GM19452 (cell line): ENCODE data around the gene BABAM2.
A peak's percentile ranks its signal among the peaks of the same experiment; 100 is the strongest.
"Not testable (repeated sequence)": the region's sequence is repeated elsewhere in the genome, so short reads cannot be mapped to it uniquely, and the experiment has no call there.

Source experiments
- ATAC-seq: cut with Tn5 transposase; IDR thresholded peaks from one replicate; pipeline ENCODE4 v1.9.1; 2021; ENCODE audit not compliant: unreplicated experiment

The BABAM2 gene

DNA sequence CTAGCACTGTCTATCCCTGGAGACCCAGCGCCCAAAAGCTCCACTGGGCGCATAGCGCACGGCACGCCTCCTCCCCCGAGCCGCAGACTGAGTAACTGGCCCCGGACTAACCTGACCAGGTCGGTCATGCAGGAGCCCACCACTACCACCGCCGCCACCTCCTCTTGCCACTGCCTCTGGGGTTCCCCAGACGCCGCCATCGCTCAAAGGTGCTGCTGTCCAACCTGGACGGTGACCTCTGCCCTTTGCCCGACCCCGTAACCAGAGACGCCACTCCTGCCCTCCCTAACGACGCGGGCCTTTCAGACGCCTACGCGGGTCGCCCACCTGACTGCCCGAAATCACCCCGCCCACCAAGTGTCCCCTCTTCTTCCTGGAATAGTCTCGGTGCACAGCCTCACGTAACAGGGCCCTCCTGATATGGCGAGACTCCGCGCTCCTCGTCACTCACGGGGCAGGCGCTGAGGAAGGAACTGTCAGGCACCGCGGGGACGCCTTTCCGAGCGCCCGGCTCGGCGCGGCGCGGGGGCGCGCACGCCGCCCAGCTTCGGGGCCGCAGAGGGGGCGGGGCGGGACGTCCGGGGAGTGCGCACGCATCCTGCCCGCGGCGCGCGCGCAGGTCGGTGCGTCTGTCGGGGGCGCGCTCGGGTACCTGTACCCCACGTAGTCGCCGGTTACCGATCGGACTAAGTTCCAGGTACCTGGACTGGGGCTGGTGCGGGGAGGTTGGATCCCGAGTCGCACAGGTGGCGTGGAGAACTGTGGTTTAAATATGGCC, at the start of gene BABAM2, which contains the start of gene RBKS:
Gene BABAM2 (plus strand): TSS at position 584 of the 778 bp plus-strand sequence. CDS start 3,828 bp downstream, outside the sequence.
Gene RBKS (minus strand): TSS at position 242 of the 778 bp plus-strand sequence. CDS start 42 bp downstream, at position 200.
- peak; percentile 72 for ATAC-seq

DNA sequence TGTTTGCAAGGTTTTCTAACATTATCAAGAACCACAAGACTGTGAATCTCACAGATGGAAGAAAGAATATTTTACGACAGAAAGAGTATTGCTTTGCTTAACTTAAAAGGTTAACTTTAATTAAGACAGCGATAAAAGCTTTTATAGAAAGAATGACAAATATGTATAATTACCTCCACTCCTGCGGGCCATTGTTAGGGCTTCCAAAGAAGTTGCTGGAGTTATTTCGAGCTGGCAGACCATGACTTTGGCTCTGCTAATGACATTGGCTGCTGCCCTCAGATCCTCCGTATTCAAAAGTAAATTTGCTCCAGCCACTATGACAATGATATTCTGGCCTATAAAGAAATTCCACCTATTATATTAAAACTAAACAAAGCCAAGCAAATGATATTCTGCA, 47.6 kb upstream of the BABAM2 start:
- ATAC-seq, result no peak

DNA sequence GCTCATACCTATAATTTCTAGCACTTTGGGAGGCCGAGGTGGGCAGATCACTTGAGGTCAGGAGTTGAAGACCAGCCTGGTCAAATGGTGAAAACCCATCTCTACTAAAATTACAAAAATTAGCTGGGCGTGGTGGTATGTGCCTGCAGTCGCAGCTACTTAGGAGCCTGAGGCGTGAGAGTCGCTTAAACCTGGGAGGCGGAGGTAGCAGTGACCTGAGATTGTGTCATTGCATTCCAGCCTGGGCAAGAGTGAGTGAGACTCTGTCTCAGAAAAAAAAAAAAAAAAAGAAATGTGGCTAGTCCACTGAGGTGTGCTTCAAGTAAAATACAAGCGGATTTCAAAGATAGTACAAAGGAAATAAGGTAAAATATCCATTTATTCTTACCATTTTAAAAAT, 46.5 kb upstream of the BABAM2 start:
- ATAC-seq, result no peak

DNA sequence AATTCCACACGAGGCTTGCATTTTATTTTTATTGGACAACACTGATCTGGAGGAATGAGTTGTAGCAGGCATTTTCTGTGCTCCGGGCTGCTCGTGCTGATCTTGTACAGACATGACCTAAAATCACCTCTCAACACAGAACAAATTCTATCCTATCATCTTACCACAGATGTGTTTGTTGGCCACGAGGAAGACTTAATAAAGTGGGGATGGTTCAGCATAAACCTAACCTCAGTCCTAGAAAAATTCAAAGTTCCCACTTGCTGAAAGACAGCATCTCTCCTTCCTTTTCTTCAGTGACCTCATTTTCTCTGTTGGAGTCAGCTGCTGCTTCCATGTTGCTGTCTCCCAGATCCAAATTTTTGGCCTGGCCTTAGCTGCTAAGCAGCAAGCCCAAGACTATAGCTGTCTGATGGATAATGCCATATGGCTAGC, 45.7 kb upstream of the BABAM2 start:
- ATAC-seq, result no peak

DNA sequence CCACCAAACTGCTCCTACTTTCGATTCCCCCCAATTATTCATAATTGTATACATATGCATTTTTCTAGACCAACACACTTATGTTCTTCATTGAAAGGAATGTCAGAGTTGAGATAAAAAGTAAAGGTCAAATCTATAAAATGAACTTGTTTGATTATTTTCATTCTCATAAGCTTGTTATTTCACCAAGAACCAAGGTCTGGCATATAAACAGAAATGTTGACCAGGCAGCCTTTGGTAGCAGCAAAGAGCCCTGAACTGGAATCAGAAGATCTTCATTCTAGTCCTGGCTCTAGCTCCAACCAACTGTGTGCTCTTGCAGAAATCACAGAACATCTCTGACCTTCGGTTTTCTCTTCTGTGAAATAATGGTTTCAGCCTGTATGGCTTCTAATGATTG, 43.2 kb upstream of the BABAM2 start:
- no peak for ATAC-seq

DNA sequence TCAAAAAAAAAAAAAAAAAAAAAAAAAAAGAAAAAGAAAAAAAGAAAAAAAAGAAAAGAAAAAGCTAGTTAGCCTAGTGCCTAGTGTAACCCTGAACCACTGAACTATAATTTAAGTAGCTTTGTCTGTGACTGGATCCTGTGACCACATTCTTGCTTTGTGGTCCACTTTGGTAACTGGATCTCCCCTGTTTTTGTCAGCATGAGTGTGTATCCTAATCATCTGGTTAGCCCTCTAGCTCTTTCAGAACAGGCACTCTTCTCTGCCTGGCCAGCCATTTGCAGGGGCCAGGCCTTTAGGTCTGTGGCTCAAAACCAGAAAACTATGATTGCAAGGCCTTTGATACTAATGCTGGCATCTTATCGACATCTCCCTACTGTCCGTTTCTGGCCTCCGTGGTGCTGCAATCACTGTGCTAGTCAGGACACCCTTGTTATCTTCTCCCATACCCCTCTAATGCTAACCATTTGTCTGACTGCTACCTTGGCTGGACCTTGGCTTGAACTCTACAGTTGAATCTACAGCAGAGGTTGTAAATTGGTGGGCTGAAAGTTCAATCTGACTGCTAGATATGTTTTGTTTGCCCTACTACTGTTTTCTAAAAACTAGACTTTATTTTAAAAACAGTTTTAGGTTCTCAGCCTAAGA, 40.8 kb upstream of the BABAM2 start:
- ATAC-seq, result no peak

DNA sequence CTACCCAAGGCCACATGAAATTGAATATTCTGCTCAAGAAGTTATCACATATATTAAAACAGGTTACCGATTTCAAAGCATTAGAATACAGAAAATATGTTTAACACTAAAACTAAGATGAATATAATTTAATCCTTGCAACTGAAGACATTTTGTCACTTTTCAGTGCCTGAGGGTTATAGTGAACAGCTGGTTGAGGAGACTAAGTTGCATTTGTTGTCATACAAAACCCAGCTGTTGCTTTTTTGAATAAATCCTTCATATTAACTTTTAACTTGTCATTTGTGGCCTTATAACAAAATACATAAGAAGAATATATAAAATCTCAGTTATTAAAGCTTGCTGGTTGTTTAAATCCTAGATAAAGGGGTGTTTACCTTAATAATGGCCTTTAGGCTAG, 37.8 kb upstream of the BABAM2 start:
- no peak for ATAC-seq

DNA sequence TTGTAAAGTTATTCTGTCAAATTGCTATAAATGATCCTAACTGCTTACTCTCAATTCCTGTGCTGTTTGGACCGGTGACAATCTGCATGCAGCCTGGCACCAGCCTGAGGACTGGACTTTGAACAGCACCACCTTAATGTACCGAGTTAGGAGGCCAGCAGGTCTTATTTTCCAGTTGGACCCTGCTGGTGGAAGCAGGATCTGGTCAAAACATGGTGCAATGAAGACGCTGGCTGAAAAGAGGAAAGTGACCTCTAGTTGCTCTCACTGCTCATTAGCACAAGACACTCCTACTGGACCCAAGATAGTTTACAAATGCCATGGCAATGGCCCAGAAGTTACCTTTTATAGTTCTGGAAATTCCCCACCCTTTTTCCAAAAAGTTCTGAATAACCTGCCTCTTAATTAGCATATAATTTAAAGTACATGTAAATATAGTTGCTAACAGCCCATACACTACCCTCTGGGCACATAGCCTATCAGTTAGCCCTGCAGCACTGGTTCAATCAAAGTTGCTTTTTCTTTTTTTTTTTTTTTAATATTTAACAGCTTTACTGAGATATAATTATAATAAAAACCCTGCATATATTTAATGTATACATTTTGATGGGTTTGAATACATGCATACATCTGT, 36.2 kb upstream of the BABAM2 start:
- no peak for ATAC-seq

DNA sequence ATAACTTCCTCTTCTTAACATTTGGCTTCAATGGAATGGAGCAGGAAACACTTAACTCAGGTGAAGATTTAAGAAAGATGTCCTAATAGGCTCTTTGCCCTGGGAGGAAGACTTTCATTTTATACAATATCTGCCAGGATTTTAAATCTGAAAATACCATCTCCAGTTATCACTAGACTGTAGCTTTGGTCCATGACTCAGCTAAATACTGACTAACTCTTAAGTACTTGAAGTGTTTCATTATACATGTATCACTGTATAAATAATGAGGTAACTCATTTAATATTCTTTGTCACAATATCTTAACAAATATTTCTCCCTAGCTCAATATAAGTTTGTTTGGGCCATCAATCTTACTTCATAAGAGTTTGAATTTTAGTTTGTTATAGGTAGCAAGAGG, 35.1 kb upstream of the BABAM2 start:
- ATAC-seq, result no peak

DNA sequence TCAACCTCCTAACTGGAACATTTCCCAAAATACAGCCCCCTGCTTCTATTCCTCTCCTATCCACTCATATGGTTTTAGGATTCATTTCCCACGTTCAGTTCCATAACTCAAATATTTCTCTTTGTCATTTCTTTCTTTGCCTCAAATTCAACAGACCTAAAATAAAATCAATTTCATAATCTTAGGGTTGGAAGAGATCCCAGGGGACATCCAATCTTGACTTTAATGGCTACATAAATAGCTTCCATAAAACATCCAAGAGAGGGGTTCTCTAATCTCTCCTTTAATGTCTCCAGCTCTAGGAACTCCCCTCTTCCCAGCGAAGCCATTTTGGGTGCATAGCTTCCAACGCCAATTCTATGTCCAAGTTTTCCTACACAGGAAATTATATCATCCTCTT, 34.1 kb upstream of the BABAM2 start:
- no peak for ATAC-seq

DNA sequence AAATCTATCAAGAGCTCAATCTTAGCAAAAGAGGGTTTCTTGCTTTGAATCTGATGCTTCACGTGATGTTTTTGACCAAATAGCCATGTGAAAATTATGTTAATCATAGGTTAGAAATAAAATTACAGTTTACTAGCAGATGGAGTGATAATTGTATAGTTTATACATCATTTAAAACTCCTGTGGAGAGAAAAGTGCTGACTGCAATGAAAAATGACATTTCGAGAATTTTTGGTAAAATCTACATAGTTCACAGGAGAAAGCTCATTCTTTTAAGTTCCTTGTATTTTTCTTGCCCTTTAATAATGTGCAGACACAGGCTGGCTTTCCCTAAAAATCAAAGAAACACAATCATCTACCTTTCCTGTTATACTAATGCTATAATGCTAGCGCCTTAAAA, 33.6 kb upstream of the BABAM2 start:
- ATAC-seq, result no peak

DNA sequence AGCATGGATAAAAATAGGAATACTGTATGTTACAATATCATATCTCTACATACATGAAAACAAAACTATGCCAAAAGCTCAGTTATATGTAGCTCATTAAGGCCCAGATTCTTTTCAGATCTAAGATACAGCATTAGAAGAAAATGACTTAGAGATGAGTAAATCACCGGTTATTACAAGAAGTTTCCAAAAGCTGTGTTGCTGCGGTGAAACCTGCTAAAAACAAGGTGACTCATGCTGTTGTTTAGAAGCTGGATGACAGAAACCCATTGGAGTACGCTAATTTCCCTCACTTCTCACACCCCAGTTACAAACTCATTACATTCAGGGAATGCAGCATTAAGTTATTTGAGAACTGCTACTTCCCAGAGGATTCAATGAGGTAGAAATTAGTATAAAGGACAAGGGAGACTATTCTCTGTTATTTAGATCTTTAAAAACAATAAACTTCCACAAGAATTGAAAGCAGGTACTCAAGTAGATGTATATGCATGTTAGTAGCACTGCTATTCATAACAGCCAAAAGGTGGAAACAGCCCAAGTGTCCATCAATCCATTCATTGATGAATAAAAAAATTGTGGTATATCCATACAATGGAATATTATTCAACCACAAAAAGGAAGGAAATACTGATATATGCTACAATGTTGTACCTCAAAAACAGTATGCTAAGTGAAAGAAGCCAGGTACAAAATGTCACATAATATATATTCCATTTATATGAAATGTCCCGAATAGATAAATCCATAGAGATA, 32.9 kb upstream of the BABAM2 start:
- no peak for ATAC-seq

DNA sequence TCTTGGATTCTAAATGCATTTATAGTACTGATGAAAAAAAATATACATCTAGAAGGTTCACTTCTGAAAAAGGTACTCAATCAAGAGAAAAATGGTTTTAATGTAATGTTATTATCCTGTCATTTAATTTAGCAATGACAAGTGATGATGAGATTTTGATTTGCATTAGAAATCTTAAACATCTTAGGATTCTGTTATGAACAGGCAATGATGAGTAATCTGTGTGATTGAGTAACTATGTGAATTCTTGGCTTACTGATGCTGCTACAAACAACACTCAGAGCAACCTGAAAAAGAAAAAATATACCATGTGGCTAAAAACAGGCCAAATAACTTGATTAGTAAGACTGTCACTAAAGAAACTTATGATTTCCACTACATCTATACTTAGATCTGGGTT, 30.4 kb upstream of the BABAM2 start:
- no peak for ATAC-seq

DNA sequence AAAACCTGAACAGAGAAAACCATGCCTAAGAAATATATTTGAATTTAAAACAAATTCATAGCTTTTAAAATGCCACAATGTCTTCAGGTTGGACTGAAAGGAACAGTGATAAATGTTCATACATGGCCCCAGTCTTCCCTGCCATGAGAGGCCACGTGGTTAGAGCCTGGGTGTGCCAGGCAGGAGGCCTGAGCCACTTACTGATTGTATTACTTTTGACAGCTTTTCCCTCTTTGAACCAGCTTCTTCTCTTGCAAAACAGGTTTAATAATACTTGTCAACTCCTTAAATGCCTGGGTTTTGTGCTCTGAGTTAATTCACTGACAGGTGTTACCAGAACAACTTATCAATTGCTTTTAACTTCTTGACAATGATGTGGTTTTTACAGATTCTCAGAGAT, 27.4 kb upstream of the BABAM2 start:
- no peak for ATAC-seq

DNA sequence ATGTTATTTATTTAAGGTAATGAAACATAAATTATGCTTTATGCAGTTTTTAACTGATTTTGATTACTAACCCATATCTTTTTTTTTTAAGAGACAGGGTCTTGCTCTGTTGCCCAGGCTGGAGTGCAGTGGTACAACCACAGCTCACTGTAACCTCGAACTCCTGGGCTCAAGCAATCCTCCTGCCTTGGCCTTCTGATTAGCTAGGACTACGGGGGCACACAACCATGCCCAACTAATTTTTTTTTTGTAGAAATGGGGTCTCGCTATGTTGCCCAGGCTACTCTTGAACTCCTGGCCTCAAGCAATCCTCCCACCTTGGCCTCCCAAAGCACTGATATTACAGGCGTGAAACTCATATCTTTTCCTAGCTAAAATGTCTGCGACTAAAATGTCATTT, 26.6 kb upstream of the BABAM2 start:
- ATAC-seq, result not testable (repeated sequence)

DNA sequence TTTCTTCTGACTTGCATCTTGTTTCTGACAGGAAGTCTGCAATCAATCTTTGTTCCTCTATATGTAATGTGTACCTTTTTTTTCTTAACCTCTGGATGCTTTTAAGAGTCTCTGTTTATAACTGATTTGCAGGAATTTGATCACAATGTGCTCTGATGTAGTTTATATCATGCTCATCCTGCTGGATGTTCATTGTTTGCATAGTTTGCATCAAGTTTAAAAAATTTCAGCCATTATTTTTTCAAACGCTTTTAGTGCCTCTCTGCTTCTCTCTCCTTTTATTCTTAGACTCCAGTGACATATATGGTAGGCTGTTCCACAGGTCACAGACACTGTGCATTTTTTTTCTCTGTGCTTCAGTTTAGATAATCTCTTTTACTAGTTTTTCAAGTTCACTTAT, 24.3 kb upstream of the BABAM2 start:
- no peak for ATAC-seq

DNA sequence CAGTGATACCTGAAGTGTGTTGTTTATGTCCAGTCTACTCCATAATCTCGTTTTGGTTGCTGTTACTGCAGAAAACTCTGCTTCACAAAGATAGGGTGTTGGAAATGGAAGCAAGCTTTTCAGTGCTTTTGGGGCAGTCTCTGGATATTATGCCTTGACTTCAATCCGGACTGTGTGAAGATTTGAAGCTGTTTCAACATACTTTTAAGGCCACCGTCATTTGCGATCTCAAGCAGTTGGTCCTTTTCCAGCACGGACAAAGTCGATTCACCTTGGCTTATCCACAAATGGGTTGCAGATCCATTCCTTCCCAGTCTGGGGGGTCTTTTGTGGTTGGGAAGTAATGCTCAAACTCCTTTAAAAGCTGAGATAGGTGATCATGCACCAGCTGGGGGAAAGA, 20.8 kb upstream of the BABAM2 start:
- ATAC-seq, result no peak

DNA sequence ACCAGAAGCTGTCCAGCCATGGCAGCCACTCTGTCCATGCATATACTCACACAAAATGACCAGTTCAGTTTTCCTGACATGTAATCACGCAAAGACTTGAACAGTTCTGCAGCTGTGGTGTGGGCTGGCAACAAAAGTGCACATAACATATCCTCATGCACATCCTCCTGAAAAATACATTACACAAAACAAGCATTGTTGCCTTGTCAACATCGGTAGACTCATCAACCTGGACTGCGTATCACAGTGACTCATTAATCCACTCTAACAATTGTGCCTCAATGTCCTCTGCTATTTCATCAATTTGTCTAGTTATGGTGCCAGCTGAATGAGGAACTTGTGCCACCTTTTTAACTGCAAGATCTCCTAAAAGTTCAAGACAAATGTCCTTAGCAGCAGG, 19.8 kb upstream of the BABAM2 start:
- ATAC-seq, result no peak

DNA sequence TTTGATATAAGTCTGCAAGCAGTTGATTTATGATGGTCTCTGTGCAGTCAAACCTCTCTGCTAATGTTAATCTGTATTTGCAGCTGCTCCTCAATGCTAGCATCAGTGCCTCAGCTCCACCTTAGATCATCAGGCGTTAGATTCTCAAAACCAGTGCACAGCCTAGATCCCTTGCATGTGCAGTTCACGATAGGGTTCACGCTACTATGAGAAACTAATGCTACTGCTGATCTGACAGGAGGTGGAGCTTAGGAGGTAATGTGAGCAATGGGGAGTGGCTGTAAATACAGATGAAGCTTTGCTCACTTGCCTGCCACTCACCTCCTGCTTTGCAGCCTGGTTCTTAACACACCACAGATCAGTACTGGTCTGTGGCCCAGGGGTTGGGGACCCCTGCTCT, 18.7 kb upstream of the BABAM2 start:
- no peak for ATAC-seq

DNA sequence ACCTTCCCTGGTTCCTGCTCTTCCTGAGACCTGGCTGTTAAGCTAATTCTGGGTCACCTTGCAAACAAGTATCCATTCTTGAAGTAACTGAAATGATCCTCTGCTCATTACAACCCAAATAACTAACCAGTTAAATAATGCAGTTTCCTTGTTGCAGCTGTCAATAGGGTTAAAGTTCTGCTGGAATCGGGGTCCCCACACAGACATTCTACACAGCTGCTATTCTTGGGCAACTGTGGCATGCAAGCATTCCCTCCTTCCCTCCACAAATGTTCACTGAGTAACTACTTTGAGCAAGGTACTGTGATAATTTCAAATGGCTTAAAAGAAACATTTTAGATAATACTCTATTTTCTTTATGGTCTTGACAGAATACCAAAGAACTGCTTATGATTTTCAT, 17.4 kb upstream of the BABAM2 start:
- no peak for ATAC-seq
